KG1 (cell line): ENCODE data around the gene RBM4B.

ENCODE experiments used
- DNase-seq: peaks from one replicate; lab custom pipeline; 2025; lab: John Stamatoyannopoulos, UW

Gene RBM4B

GRCh38 chr11:66686801-66687750, 9.4 kb upstream of the RBM4B start:
- DNase-seq: no peak

- no peak for DNase-seq
Measured at GRCh38 chr11:66686100-66686785, 8.6 kb upstream of the RBM4B start.

GRCh38 chr11:66685276-66686099, 7.8 kb upstream of the RBM4B start:
- no peak for DNase-seq

GRCh38 chr11:66684635-66685034, 6.9 kb upstream of the RBM4B start:
- no peak for DNase-seq

- DNase-seq: no peak
Measured at GRCh38 chr11:66683877-66684276, 6.2 kb upstream of the RBM4B start.

- DNase-seq: no peak
Measured at GRCh38 chr11:66680966-66681645, 3.4 kb upstream of the RBM4B start.

- no peak for DNase-seq
Measured at GRCh38 chr11:66676931-66677598, 622 bp downstream of the RBM4B start.

GRCh38 chr11:66676282-66676919, 1.3 kb downstream of the RBM4B start:
- DNase-seq: peak; percentile 24

- no peak for DNase-seq
Measured at GRCh38 chr11:66674964-66675602, 2.6 kb downstream of the RBM4B start.

GRCh38 chr11:66670816-66671215, 6.9 kb downstream of the RBM4B start:
- DNase-seq: no peak

GRCh38 chr11:66665369-66665768, 12.3 kb downstream of the RBM4B start:
- DNase-seq: no peak

- no peak for DNase-seq
Measured at GRCh38 chr11:66663741-66664296, 13.9 kb downstream of the RBM4B start.

- no peak for DNase-seq
Measured at GRCh38 chr11:66659763-66660162, 17.9 kb downstream of the RBM4B start.

GRCh38 chr11:66653123-66653522, 24.6 kb downstream of the RBM4B start:
- DNase-seq: no peak

GRCh38 chr11:66652651-66653050, 25.0 kb downstream of the RBM4B start:
- DNase-seq: no peak

- no peak for DNase-seq
Measured at GRCh38 chr11:66651016-66651415, 26.7 kb downstream of the RBM4B start.

GRCh38 chr11:66649903-66650302, 27.8 kb downstream of the RBM4B start:
- DNase-seq: no peak

GRCh38 chr11:66646828-66647227, 30.9 kb downstream of the RBM4B start:
- DNase-seq: no peak

GRCh38 chr11:66643745-66644437, 33.8 kb downstream of the RBM4B start:
- DNase-seq: no peak
